Measurements from ENCODE around the gene MYL3. TPM values are rescaled to one million over a fixed set of nuclear protein-coding genes. Genes with fewer than 3 reads are reported as not detected.

Gene MYL3
- total RNA-seq, 1 donor from 2014 or later, result not detected

- no peak for TF ChIP-seq CTCF (IDR thresholded peaks at IDR 0.05)
- ATAC-seq (ENCODE audit: low read depth) (no peak), DNase-seq (no peak)
- no peaks in the 10 kb centered on the region for H3K9me3 Mint-ChIP-seq
- intact Hi-C loops (cut with micrococcal nuclease), result no loop called here
- peaks cover 34% of the 10 kb centered on the region for H3K27me3 Mint-ChIP-seq
- no peaks in the 10 kb centered on the region for H3K36me3 Mint-ChIP-seq (ENCODE audit: low read depth)
- ChIA-PET CTCF (no interaction called here), POLR2A (no interaction called here)
- H3K27ac Mint-ChIP-seq, result no peak overlapping the region
- peaks cover 17% of the 10 kb centered on the region for H3K4me1 Mint-ChIP-seq
- H3K4me3 Mint-ChIP-seq, result no peak overlapping the region
Measured at GRCh38 chr3:46893146-46893748, 30.0 kb upstream of the MYL3 start.

GRCh38 chr3:46892285-46893145 is 29.3 kb upstream of the MYL3 start:
- ATAC-seq (ENCODE audit: low read depth), result peak; percentile 48
- no peak for DNase-seq
- ChIA-PET POLR2A (no interaction called here), CTCF (no interaction called here)
- no peak overlapping the region for H3K27ac Mint-ChIP-seq
- peaks cover 17% of the 10 kb centered on the region for H3K4me1 Mint-ChIP-seq
- intact Hi-C loops (cut with micrococcal nuclease), result no loop called here
- peak overlapping the region; percentile 72 for H3K4me3 Mint-ChIP-seq
- no peak for TF ChIP-seq CTCF (IDR thresholded peaks at IDR 0.05)
- H3K36me3 Mint-ChIP-seq (ENCODE audit: low read depth), result no peaks in the 10 kb centered on the region
- peaks cover 31% of the 10 kb centered on the region for H3K27me3 Mint-ChIP-seq
- no peaks in the 10 kb centered on the region for H3K9me3 Mint-ChIP-seq

GRCh38 chr3:46891132-46891531 is 27.9 kb upstream of the MYL3 start:
- ChIA-PET POLR2A (no interaction called here), CTCF (no interaction called here)
- Mint-ChIP-seq H3K36me3 (ENCODE audit: low read depth) (no peaks in the 10 kb centered on the region), H3K9me3 (no peaks in the 10 kb centered on the region), H3K27ac (no peak overlapping the region), H3K27me3 (peaks cover 33% of the 10 kb centered on the region), H3K4me3 (no peak overlapping the region), H3K4me1 (peaks cover 17% of the 10 kb centered on the region)
- ATAC-seq (ENCODE audit: low read depth) (no peak), DNase-seq (no peak)
- TF ChIP-seq CTCF (IDR thresholded peaks at IDR 0.05), result no peak
- intact Hi-C loops (cut with micrococcal nuclease), result no loop called here

GRCh38 chr3:46890132-46890531 is 26.9 kb upstream of the MYL3 start:
- no peak for ATAC-seq (ENCODE audit: low read depth)
- Mint-ChIP-seq H3K4me1 (peaks cover 14% of the 10 kb centered on the region), H3K27ac (no peak overlapping the region), H3K4me3 (no peak overlapping the region), H3K9me3 (no peaks in the 10 kb centered on the region), H3K36me3 (ENCODE audit: low read depth) (no peaks in the 10 kb centered on the region), H3K27me3 (peaks cover 38% of the 10 kb centered on the region)
- TF ChIP-seq CTCF (IDR thresholded peaks at IDR 0.05), result no peak
- POLR2A ChIA-PET, result interaction anchor here (0.6 to 0.7 kb wide), 2 partner anchors 1200 to 1407 kb away, joined by 3 to 5 read pairs; no protein-coding TSS in a partner anchor
- CTCF ChIA-PET, result no interaction called here
- intact Hi-C loops (cut with micrococcal nuclease), result no loop called here
- no peak for DNase-seq

- H3K27me3 Mint-ChIP-seq, result peaks cover 42% of the 10 kb centered on the region
- H3K27ac Mint-ChIP-seq, result no peak overlapping the region
- ChIA-PET CTCF (interaction anchor here (1.0 kb wide), 1 partner anchor 109 kb away, joined by 3 read pairs; no protein-coding TSS in a partner anchor), POLR2A (interaction anchor here (0.6 kb wide), 1 partner anchor 1201 kb away, joined by 3 read pairs; no protein-coding TSS in a partner anchor)
- intact Hi-C loops (cut with micrococcal nuclease), result no loop called here
- DNase-seq (no peak), ATAC-seq (ENCODE audit: low read depth) (no peak)
- peaks cover 12% of the 10 kb centered on the region for H3K4me1 Mint-ChIP-seq
- H3K9me3 Mint-ChIP-seq, result no peaks in the 10 kb centered on the region
- H3K36me3 Mint-ChIP-seq (ENCODE audit: low read depth), result no peaks in the 10 kb centered on the region
- no peak overlapping the region for H3K4me3 Mint-ChIP-seq
- no peak for TF ChIP-seq CTCF (IDR thresholded peaks at IDR 0.05)
Measured at GRCh38 chr3:46889381-46890110, 26.3 kb upstream of the MYL3 start.
